Rectal smooth muscle tissue (tissue), 1 donor: ENCODE results near the gene RPAP2.
A peak's percentile ranks its signal among the peaks of the same experiment; 100 is the strongest.
"Not testable (repeated sequence)": the region's sequence is repeated elsewhere in the genome, so short reads cannot be mapped to it uniquely, and the experiment has no call there.

Source experiments
- H3K27ac ChIP-seq: one replicate; pipeline ENCODE4 v1.7.0; 2013; ENCODE audit warnings: low read depth, low read length, inconsistent platforms
- H3K27me3 ChIP-seq: one replicate; pipeline ENCODE4 v1.7.0; 2013; ENCODE audit warnings: low read length; ENCODE audit not compliant: control insufficient read depth, insufficient read depth
- H3K36me3 ChIP-seq: one replicate; pipeline ENCODE4 v1.7.0; 2013; ENCODE audit warnings: low read length; ENCODE audit not compliant: control insufficient read depth, insufficient read depth
- H3K4me1 ChIP-seq: one replicate; pipeline ENCODE4 v1.7.0; 2013; ENCODE audit warnings: low read length; ENCODE audit not compliant: control insufficient read depth, insufficient read depth
- H3K4me3 ChIP-seq: one replicate; pipeline ENCODE4 v1.7.0; 2013; ENCODE audit warnings: low read length
- H3K9ac ChIP-seq: one replicate; pipeline ENCODE4 v1.7.0; 2013; ENCODE audit warnings: low read length

Gene RPAP2

GRCh38 chr1:92298573-92299476 lies at the start of gene RPAP2, which contains the start of gene GLMN:
TSS of gene RPAP2 (plus strand) at chr1:92299059. CDS start at chr1:92299074, 15 bp downstream.
TSS of gene GLMN (minus strand) at chr1:92298987. CDS start at chr1:92297999, 988 bp downstream.
- peaks cover 9% of the 10 kb centered on the region for H3K4me1 ChIP-seq
- H3K4me3 ChIP-seq = peak within 1 kb of the TSS; percentile 90
- no peaks in the 10 kb centered on the region for H3K27me3 ChIP-seq
- H3K36me3 ChIP-seq = no peaks in the 10 kb centered on the region
- H3K27ac ChIP-seq = peak within 1 kb of the TSS; percentile 91
- H3K9ac ChIP-seq = peak within 1 kb of the TSS; percentile 94

- not testable (repeated sequence) for H3K9ac ChIP-seq, H3K27ac ChIP-seq, H3K4me3 ChIP-seq, H3K36me3 ChIP-seq, H3K27me3 ChIP-seq, H3K4me1 ChIP-seq
Observed at GRCh38 chr1:92254714-92255113, 44.1 kb upstream of the RPAP2 start.

DNA sequence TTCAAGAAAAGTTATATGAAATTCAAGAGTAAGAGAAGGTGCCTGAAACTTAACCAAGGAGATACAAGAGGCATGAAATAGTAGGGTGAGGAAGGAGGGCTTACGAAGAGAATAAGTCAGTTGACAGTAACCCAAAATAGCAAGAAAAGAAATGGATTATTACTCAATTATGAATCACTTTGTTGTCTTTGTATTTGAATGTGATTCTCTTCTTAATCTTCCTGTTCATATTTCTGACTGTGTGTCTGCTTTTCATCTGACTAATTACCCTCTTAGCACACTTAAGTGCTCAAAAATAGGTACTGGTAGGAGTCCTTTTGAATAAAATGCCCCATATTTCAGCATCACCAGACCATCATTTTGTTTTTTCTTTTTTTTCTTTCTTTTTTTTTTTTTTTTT lies 39.5 kb upstream of the RPAP2 start:
- no peaks in the 10 kb centered on the region for H3K4me1 ChIP-seq
- no peak overlapping the region for H3K27ac ChIP-seq
- no peaks in the 10 kb centered on the region for H3K27me3 ChIP-seq
- H3K36me3 ChIP-seq = peaks cover 2% of the 10 kb centered on the region
- no peak overlapping the region for H3K4me3 ChIP-seq
- no peak overlapping the region for H3K9ac ChIP-seq

DNA sequence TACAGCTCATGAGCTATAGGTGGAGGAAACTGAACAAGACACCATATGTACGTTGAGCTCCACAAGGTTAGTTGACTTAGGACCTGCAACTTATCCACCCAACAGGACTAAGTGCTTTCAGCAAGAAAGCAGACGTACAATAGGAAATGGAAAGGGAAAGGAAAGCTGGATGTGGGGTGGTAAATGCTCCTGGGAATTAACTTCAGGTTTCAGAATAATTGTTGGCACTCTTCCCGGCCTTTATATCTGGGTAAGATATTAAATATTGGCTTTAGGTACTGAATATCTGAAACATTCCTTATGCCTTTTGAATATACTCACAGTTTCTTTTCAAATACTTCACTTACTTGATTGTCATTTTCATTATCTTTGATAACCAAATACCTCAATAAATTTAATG lies 36.3 kb upstream of the RPAP2 start:
- H3K36me3 ChIP-seq = peaks cover 2% of the 10 kb centered on the region

DNA sequence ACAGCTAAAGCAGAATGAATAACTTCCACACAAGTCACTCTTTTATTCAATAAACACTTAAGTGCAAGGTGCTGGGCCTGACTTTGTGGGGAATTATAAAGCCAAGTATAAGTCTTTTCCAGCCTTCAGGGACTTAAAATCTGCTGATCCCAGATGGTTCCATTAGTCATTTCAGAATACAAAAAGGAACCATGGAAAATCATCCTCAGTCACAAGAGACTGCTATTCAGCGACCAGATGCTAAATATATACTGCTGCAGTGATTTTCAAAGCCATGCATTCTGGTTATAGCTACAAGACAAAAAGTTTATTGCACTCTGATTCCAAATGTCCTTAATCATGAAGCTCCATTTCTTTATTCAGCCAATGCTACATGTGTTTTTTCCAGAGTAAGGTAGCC lies 25.8 kb upstream of the RPAP2 start:
- H3K9ac ChIP-seq = no peak overlapping the region
- no peaks in the 10 kb centered on the region for H3K36me3 ChIP-seq
- H3K4me1 ChIP-seq = no peaks in the 10 kb centered on the region
- H3K27ac ChIP-seq = no peak overlapping the region
- no peaks in the 10 kb centered on the region for H3K27me3 ChIP-seq
- no peak overlapping the region for H3K4me3 ChIP-seq

More for the DNA sequence above, 36.3 kb upstream of the RPAP2 start:
- Histone ChIP-seq H3K27me3 (no peaks in the 10 kb centered on the region), H3K4me3 (no peak overlapping the region), H3K4me1 (no peaks in the 10 kb centered on the region), H3K27ac (no peak overlapping the region), H3K9ac (no peak overlapping the region)

- Histone ChIP-seq H3K4me1 (no peaks in the 10 kb centered on the region), H3K9ac (no peak overlapping the region), H3K27ac (no peak overlapping the region), H3K27me3 (no peaks in the 10 kb centered on the region), H3K36me3 (peaks cover 4% of the 10 kb centered on the region), H3K4me3 (no peak overlapping the region)
Observed at GRCh38 chr1:92274939-92275338, 23.9 kb upstream of the RPAP2 start.

GRCh38 chr1:92276082-92276481 lies 22.8 kb upstream of the RPAP2 start:
- H3K27ac ChIP-seq = no peak overlapping the region
- H3K4me1 ChIP-seq = no peaks in the 10 kb centered on the region
- no peaks in the 10 kb centered on the region for H3K27me3 ChIP-seq
- peaks cover 4% of the 10 kb centered on the region for H3K36me3 ChIP-seq
- no peak overlapping the region for H3K9ac ChIP-seq
- H3K4me3 ChIP-seq = no peak overlapping the region

DNA sequence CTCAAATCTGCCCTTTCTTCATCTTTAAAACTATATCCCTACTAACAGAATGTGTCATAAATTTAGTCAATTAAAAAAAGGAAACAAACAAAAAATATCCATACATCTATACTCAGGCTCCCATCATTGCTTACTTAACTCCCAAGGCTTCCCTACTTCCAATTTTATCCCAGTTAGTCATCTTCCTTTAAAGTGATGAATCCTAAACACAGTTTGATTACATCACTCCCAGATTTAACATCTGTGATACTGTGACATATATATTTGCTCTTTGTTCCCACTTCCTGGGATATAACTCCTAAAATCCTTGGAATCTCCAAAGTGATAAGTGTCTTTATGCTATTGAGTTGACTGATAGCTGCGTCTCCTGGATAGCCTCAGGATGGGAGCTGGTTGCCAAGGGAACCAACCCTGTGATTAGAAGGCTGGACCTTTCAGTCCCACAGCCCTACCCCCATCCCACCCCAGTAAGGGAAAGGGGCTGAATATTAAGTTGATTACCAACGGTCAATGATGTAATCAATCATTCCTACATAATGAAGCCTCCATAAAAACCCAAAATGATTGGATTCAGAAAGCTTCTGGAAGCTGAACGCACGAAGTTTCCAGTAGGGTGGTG lies 21.6 kb upstream of the RPAP2 start:
- H3K4me1 ChIP-seq = no peaks in the 10 kb centered on the region

GRCh38 chr1:92279781-92280180 lies 19.1 kb upstream of the RPAP2 start:
- not testable (repeated sequence) for H3K27ac ChIP-seq, H3K27me3 ChIP-seq, H3K36me3 ChIP-seq, H3K4me1 ChIP-seq, H3K4me3 ChIP-seq, H3K9ac ChIP-seq

More for the DNA sequence above, 21.6 kb upstream of the RPAP2 start:
- H3K36me3 ChIP-seq = peaks cover 4% of the 10 kb centered on the region
- no peak overlapping the region for H3K27ac ChIP-seq
- no peak overlapping the region for H3K4me3 ChIP-seq
- no peak overlapping the region for H3K9ac ChIP-seq
- H3K27me3 ChIP-seq = no peaks in the 10 kb centered on the region

- H3K27me3 ChIP-seq, H3K27ac ChIP-seq, H3K4me1 ChIP-seq, H3K36me3 ChIP-seq, H3K9ac ChIP-seq, H3K4me3 ChIP-seq: not testable (repeated sequence)
Observed at GRCh38 chr1:92281411-92281810, 17.4 kb upstream of the RPAP2 start.

- Histone ChIP-seq H3K27ac (no peak overlapping the region), H3K4me3 (no peak overlapping the region), H3K36me3 (no peaks in the 10 kb centered on the region), H3K27me3 (no peaks in the 10 kb centered on the region), H3K9ac (no peak overlapping the region), H3K4me1 (no peaks in the 10 kb centered on the region)
Observed at GRCh38 chr1:92291372-92291999, 7.4 kb upstream of the RPAP2 start.

- H3K4me3 ChIP-seq = peak overlapping the region; percentile 90
- no peaks in the 10 kb centered on the region for H3K27me3 ChIP-seq
- peak overlapping the region; percentile 94 for H3K9ac ChIP-seq
- H3K4me1 ChIP-seq = peaks cover 9% of the 10 kb centered on the region
- H3K27ac ChIP-seq = peak overlapping the region; percentile 91
- no peaks in the 10 kb centered on the region for H3K36me3 ChIP-seq
Observed at GRCh38 chr1:92298213-92298572, 666 bp upstream of the RPAP2 start.
